ENCODE measurements around the gene DLEC1. TPM values are rescaled to one million over a fixed set of nuclear protein-coding genes. Genes with fewer than 3 reads are reported as not detected.

Gene DLEC1
- total and polyA plus RNA-seq, 9 of the 15 experiments (the other 6 are each of a cell fraction or from before 2014, with no cell fraction given) = 0.07 to 0.08 TPM; not detected in 7

DNA sequence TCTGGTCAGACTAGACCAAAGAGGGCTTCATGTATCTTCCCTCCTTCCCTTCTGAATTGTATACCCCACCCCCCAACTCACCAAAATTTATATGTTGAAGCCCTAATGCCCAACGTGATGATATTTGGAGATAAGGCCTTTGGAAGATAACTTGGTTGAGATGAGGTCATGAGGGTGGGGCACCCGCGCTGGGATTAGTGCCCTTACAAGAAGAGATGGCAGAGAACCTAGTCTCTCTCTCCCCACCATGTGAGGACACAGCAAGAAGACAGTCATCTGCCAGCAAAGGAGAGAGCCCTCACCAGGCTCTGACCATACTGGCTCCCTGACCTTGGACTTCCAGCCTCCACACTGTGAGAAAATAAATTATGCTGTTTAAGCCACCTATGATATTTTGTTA is 23.0 kb upstream of the DLEC1 start:
- no peaks in the 10 kb centered on the region for H3K27me3 ChIP-seq (ENCODE audit: control insufficient read depth in 2 of 2, insufficient read depth in 2 of 2, low read length in 2 of 2)
- 46% methylated on average over 3 of the region's 3 CpGs for WGBS (ENCODE audit: insufficient coverage, low coverage, missing lambda C conversion rate)
- no peak overlapping the region for H3K4me3 ChIP-seq
- ATAC-seq = no peak
- CTCF ChIA-PET (ENCODE audit: low intra/inter-chr PET ratio) = no interaction called here
- H3K9ac ChIP-seq (ENCODE audit: insufficient read depth in 1 of 2, low read depth in 2 of 2, low read length in 2 of 2) = peak overlapping the region; percentile 6 to 96; a peak in 2 of 4 replicates
- peak overlapping the region; percentile 11; the same call in 1 of the 3 replicates for H3K27ac ChIP-seq (ENCODE audit: extremely low read depth, low read depth, low read length)
- peaks cover 67% of the 10 kb centered on the region for H3K36me3 ChIP-seq (ENCODE audit: control insufficient read depth, insufficient read depth, low read length)
- intact Hi-C loops (cut with micrococcal nuclease) (no loop called here), in situ Hi-C loops (cut with MboI) (no loop called here)
- peaks cover 54 to 55% of the 10 kb centered on the region in 2 experiments for H3K4me1 ChIP-seq (replicated peaks in 1 of 2; ENCODE audit: control insufficient read depth in 2 of 2, insufficient read depth in 2 of 2, low read length in 2 of 2)
- POLR2A ChIA-PET = interaction anchor here (0.6 to 1.2 kb wide), 3 partner anchors 9 to 401 kb away, joined by 3 read pairs; no protein-coding TSS in a partner anchor
- H3K4me2 ChIP-seq (ENCODE audit: insufficient read depth, low read length) = peak overlapping the region; percentile 95
- peaks cover 69% of the 10 kb centered on the region for H3K79me2 ChIP-seq (ENCODE audit: control insufficient read depth, insufficient read depth, low read length)
- peaks cover 3% of the 10 kb centered on the region; the same call in 1 of the 2 replicates for H4K20me1 ChIP-seq (replicated peaks; ENCODE audit: control insufficient read depth, insufficient read depth, low read length)
- FAIRE-seq = no peak
- DNase-seq (ENCODE audit: extremely low read depth in 1 of 4, low spot score in 3 of 4) = no peak
- no TSS peak for BruUV-seq (replicated peaks)
- no peaks in the 10 kb centered on the region for H3K9me3 ChIP-seq (replicated peaks; ENCODE audit: control insufficient read depth, insufficient read depth, low read depth, low read length)
- H3K9me1 ChIP-seq (ENCODE audit: control insufficient read depth, insufficient read depth, low read length) = peaks cover 10% of the 10 kb centered on the region
- no peak overlapping the region for H2AFZ ChIP-seq (ENCODE audit: low read depth, low read length)
- TF ChIP-seq TAF1 (IDR thresholded peaks at IDR 0.05; ENCODE audit: control insufficient read depth, extremely low read depth, insufficient read depth, low read length, severe bottlenecking) = no peak
- TF ChIP-seq PHF20 (IDR thresholded peaks at IDR 0.05; ENCODE audit: partially characterized antibody) = no peak
- no peak for TF ChIP-seq L3MBTL2 (IDR thresholded peaks at IDR 0.05)
- TF ChIP-seq PHB (CRISPR knock-in tag; IDR thresholded peaks at IDR 0.05) = no peak
- TF ChIP-seq POLR3G (IDR thresholded peaks at IDR 0.05; ENCODE audit: extremely low read depth, insufficient read length, insufficient replicate concordance) = no peak
- TF ChIP-seq ZBTB12 (CRISPR knock-in tag; IDR thresholded peaks at IDR 0.05) = no peak
- TF ChIP-seq THRAP3 (IDR thresholded peaks at IDR 0.05; ENCODE audit: borderline replicate concordance) = no peak
- TF ChIP-seq, protein P1, sequence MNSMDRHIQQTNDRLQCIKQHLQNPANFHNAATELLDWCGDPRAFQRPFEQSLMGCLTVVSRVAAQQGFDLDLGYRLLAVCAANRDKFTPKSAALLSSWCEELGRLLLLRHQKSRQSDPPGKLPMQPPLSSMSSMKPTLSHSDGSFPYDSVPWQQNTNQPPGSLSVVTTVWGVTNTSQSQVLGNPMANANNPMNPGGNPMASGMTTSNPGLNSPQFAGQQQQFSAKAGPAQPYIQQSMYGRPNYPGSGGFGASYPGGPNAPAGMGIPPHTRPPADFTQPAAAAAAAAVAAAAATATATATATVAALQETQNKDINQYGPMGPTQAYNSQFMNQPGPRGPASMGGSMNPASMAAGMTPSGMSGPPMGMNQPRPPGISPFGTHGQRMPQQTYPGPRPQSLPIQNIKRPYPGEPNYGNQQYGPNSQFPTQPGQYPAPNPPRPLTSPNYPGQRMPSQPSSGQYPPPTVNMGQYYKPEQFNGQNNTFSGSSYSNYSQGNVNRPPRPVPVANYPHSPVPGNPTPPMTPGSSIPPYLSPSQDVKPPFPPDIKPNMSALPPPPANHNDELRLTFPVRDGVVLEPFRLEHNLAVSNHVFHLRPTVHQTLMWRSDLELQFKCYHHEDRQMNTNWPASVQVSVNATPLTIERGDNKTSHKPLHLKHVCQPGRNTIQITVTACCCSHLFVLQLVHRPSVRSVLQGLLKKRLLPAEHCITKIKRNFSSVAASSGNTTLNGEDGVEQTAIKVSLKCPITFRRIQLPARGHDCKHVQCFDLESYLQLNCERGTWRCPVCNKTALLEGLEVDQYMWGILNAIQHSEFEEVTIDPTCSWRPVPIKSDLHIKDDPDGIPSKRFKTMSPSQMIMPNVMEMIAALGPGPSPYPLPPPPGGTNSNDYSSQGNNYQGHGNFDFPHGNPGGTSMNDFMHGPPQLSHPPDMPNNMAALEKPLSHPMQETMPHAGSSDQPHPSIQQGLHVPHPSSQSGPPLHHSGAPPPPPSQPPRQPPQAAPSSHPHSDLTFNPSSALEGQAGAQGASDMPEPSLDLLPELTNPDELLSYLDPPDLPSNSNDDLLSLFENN (IDR thresholded peaks at IDR 0.05; ENCODE audit: low read depth in 2 of 2, low read length in 2 of 2) = no peak
- TF ChIP-seq FIP1L1 (IDR thresholded peaks at IDR 0.05; ENCODE audit: low read depth, low read length, poor library complexity, severe bottlenecking) = no peak
